Measurements from ENCODE around the gene WSB1. TPM values are rescaled to one million over a fixed set of nuclear protein-coding genes. Genes with fewer than 3 reads are reported as not detected.
A peak's percentile ranks its signal among the peaks of the same experiment; 100 is the strongest.

WSB1 gene
- total RNA-seq, 1 experiment from 2014 or later: 35.1 TPM

DNA sequence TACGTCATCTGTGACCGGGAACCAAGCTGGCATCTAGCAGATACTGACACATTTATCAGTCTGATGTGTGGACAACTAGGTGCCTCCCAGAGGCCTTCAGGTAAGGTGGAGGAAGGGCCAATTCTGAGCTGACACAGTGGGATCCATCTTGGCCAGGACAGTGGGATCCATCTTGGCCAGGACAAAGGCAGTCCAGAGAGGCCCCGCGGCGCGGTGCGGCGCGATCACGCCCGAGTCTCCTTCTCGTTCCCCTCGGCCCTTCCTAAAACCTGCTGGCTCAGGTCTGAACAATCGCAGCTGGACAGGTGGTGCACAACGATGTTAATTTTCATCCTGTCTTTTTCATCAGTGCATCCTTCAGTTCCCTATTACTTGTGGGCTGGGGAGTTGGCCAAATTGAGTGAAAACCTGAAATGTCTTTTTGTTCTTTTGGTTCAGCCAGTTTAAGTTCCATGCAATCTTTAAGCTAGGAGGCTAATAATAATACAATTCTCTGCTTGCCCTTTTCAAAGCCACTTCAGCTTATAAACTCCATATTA, 486 bp upstream of the WSB1 start:
- Histone ChIP-seq H3K9me2 (replicated peaks; ENCODE audit: low read length) (no peaks in the 10 kb centered on the region), H3K27me3 (ENCODE audit: low read length) (no peaks in the 10 kb centered on the region), H3K9ac (ENCODE audit: low read length) (peak overlapping the region; percentile 96), H4K20me1 (ENCODE audit: low read length) (peaks cover 17% of the 10 kb centered on the region), H3K79me2 (ENCODE audit: low read length) (peaks cover 44% of the 10 kb centered on the region), H3K4me3 (ENCODE audit: low read length) (peak overlapping the region; percentile 98), H3K9me3 (ENCODE audit: low read length) (no peaks in the 10 kb centered on the region), H3K27ac (ENCODE audit: low read length) (peak overlapping the region; percentile 74; the same call in 1 of the 2 replicates), H3K4me2 (ENCODE audit: low read length) (peak overlapping the region; percentile 95), H3K36me3 (ENCODE audit: low read depth, low read length) (0 out of 2 replicates have a peak, but pooled peaks cover 3% of the 10 kb centered on the region), H3F3A (ENCODE audit: low read length, unreplicated experiment) (no peaks in the 10 kb centered on the region), H3K4me1 (ENCODE audit: insufficient read depth, low read length) (peaks cover 19% of the 10 kb centered on the region), H2AFZ (ENCODE audit: low read length) (peak overlapping the region; percentile 91)
- DNase-seq: no peak
- ChIA-PET CTCF (no interaction called here), POLR2A (ENCODE audit: unreplicated experiment) (interaction anchor here (0.5 to 0.7 kb wide), 2 partner anchors 35 to 87 kb away, joined by 4 to 5 read pairs; no protein-coding TSS in a partner anchor)
- no peak for ATAC-seq
- TF ChIP-seq EZH2phosphoT487 (IDR thresholded peaks at IDR 0.05; ENCODE audit: borderline replicate concordance, low read length) (no peak), EZH2 (IDR thresholded peaks at IDR 0.05; ENCODE audit: low read length, unreplicated experiment) (no peak)
- TF ChIP-seq, protein P1, sequence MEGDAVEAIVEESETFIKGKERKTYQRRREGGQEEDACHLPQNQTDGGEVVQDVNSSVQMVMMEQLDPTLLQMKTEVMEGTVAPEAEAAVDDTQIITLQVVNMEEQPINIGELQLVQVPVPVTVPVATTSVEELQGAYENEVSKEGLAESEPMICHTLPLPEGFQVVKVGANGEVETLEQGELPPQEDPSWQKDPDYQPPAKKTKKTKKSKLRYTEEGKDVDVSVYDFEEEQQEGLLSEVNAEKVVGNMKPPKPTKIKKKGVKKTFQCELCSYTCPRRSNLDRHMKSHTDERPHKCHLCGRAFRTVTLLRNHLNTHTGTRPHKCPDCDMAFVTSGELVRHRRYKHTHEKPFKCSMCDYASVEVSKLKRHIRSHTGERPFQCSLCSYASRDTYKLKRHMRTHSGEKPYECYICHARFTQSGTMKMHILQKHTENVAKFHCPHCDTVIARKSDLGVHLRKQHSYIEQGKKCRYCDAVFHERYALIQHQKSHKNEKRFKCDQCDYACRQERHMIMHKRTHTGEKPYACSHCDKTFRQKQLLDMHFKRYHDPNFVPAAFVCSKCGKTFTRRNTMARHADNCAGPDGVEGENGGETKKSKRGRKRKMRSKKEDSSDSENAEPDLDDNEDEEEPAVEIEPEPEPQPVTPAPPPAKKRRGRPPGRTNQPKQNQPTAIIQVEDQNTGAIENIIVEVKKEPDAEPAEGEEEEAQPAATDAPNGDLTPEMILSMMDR (conservative IDR thresholded peaks at IDR 0.05; ENCODE audit: low read depth, low read length): no peak
- intact Hi-C loops (cut with micrococcal nuclease): no loop called here
- no TSS peak for BruUV-seq (replicated peaks)

DNA sequence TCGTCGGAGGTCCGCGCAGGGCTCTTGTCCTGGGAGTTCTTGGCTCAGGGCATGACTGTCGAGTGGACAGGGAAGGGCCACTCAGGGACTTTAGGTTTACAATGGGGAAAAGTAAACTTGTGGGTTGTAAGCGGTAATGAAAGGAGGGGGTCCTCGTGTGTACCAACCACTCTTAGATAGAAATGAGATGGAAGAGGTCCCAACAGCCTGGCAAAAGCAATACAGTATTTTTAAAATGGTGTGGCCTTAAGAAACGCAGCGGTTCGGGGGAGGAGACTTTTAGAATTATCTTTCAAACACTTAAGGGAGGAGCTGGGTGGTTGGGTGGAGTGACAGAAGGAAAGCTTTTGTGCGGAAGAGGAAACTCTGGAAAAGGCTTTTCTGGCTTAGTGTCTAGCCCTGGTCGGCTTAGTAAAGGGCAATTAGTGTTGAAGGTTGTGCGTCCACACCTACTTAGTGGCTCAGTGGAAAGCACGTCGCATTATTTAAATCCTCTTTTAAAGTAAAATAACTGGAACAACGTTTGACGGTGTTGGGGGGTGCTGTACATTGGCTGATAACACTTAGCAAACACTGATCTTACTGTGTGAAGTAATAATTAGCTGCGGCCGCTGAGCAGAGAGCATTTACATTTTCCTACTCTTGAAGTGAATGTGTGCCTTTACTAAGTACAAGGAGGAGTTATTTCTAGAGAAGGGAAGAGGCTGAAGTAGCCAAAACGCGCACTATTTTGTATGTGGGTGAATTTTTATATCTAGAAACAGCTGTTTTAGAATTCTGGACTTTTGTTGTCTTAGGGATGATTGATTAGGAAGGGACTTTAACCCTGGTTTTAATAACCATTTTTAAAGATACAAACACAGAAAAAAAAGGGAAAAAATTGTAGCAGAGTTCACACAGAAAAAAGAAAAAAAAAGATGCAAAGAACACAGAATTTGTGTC, 1.0 kb downstream of the WSB1 start:
- CTCF ChIA-PET: interaction anchor here (0.6 to 1.5 kb wide), 2 partner anchors 28 to 38 kb away, joined by 4 read pairs; no protein-coding TSS in a partner anchor
- H3K9me3 ChIP-seq (ENCODE audit: low read length): no peaks in the 10 kb centered on the region
- POLR2A ChIA-PET (ENCODE audit: unreplicated experiment): interaction anchor here (0.6 to 1.0 kb wide), 5 partner anchors 8 to 54 kb away, joined by 3 to 6 read pairs (median 3); no protein-coding TSS in a partner anchor
- H3K9ac ChIP-seq (ENCODE audit: low read length): peak overlapping the region; percentile 96
- no peaks in the 10 kb centered on the region for H3K27me3 ChIP-seq (ENCODE audit: low read length)
- H2AFZ ChIP-seq (ENCODE audit: low read length): peak overlapping the region; percentile 91
- DNase-seq: peak; percentile 63
- TF ChIP-seq EZH2 (IDR thresholded peaks at IDR 0.05; ENCODE audit: low read length, unreplicated experiment) (no peak), EZH2phosphoT487 (IDR thresholded peaks at IDR 0.05; ENCODE audit: borderline replicate concordance, low read length) (no peak)
- TF ChIP-seq, protein P1 (conservative IDR thresholded peaks at IDR 0.05; ENCODE audit: low read depth, low read length): no peak
- H3K4me2 ChIP-seq (ENCODE audit: low read length): peak overlapping the region; percentile 95
- H4K20me1 ChIP-seq (ENCODE audit: low read length): peaks cover 24% of the 10 kb centered on the region
- H3K79me2 ChIP-seq (ENCODE audit: low read length): peaks cover 60% of the 10 kb centered on the region
- intact Hi-C loops (cut with micrococcal nuclease): loop anchor here (1.0 to 5.0 kb wide), 2 partner anchors 37 to 48 kb away; no protein-coding TSS in a partner anchor
- peak overlapping the region; percentile 74 for H3K27ac ChIP-seq (ENCODE audit: low read length)
- no TSS peak for BruUV-seq (replicated peaks)
- H3K4me1 ChIP-seq (ENCODE audit: insufficient read depth, low read length): peaks cover 19% of the 10 kb centered on the region
- H3F3A ChIP-seq (ENCODE audit: low read length, unreplicated experiment): no peaks in the 10 kb centered on the region
- H3K9me2 ChIP-seq (replicated peaks; ENCODE audit: low read length): no peaks in the 10 kb centered on the region
- peak overlapping the region; percentile 98 for H3K4me3 ChIP-seq (ENCODE audit: low read length)
- 0 out of 2 replicates have a peak, but pooled peaks cover 3% of the 10 kb centered on the region for H3K36me3 ChIP-seq (ENCODE audit: low read depth, low read length)
- peak; percentile 55 for ATAC-seq
